HepG2 (cell line): ENCODE measurements around the gene KCNK15. TPM values are rescaled to one million over a fixed set of nuclear protein-coding genes. Genes with fewer than 3 reads are reported as not detected.
A peak's percentile ranks its signal among the peaks of the same experiment; 100 is the strongest.

Experiments
- BCL6 ChIP-seq: IDR thresholded peaks from 2 replicates; pipeline ENCODE4 v1.6.1; 2016; ENCODE audit warnings: missing genetic modification reagents, missing compliant biosample characterization
- FOXA3 ChIP-seq: IDR thresholded peaks from 2 replicates; pipeline ENCODE4 v1.6.1; 2016; ENCODE audit warnings: missing genetic modification reagents, missing compliant biosample characterization
- FOXP4 ChIP-seq: sonication (generic); formaldehyde crosslinking; IDR thresholded peaks from 2 replicates; pipeline ENCODE4 v1.4.0; 2020; ENCODE audit warnings: missing genetic modification reagents
- GATAD1 ChIP-seq: IDR thresholded peaks from 2 replicates; pipeline ENCODE4 v1.6.1; 2016; ENCODE audit warnings: missing genetic modification reagents, missing compliant biosample characterization
- HDAC6 ChIP-seq: fragments of 200-600 bp; sonication (generic); IDR thresholded peaks from 2 replicates; pipeline ENCODE4 v1.7.0; 2017; ENCODE audit warnings: mild to moderate bottlenecking, antibody characterized with exemption, low read length, low read depth
- MAFG ChIP-seq: sonication (generic); formaldehyde crosslinking; IDR thresholded peaks from 2 replicates; pipeline ENCODE4 v1.5.1; 2020; ENCODE audit warnings: mild to moderate bottlenecking, missing genetic modification reagents
- MBNL3 ChIP-seq: fragments of 250-450 bp; sonication (Bioruptor Pico); conservative IDR thresholded peaks from 2 replicates; pipeline ENCODE4 v1.8.0; 2022; ENCODE audit warnings: mild to moderate bottlenecking, inconsistent platforms
- MYPOP ChIP-seq: sonication (generic); formaldehyde crosslinking; IDR thresholded peaks from 2 replicates; pipeline ENCODE4 v1.8.1; 2023; ENCODE audit warnings: mild to moderate bottlenecking, moderate library complexity, missing genetic modification reagents
- RCOR2 ChIP-seq: IDR thresholded peaks from 2 replicates; pipeline ENCODE4 v1.6.1; 2016; ENCODE audit warnings: missing biosample characterization, missing genetic modification reagents
- SKIL ChIP-seq: sonication (generic); formaldehyde crosslinking; IDR thresholded peaks from 2 replicates; pipeline ENCODE4 v1.8.0; 2022; ENCODE audit warnings: missing genetic modification reagents, mild to moderate bottlenecking, moderate library complexity, borderline replicate concordance
- ZIK1 ChIP-seq: sonication (generic); formaldehyde crosslinking; IDR thresholded peaks from 2 replicates; pipeline ENCODE4 v1.5.0; 2020; ENCODE audit warnings: mild to moderate bottlenecking, low read depth, missing genetic modification reagents, borderline replicate concordance
- ZNF30 ChIP-seq: sonication (generic); formaldehyde crosslinking; IDR thresholded peaks from 2 replicates; pipeline ENCODE4 v1.5.0; 2020; ENCODE audit warnings: mild to moderate bottlenecking, missing genetic modification reagents
- ZNF34 ChIP-seq: sonication (generic); formaldehyde crosslinking; IDR thresholded peaks from 2 replicates; pipeline ENCODE4 v1.4.0; 2020; ENCODE audit warnings: mild to moderate bottlenecking, missing genetic modification reagents, borderline replicate concordance
- ZNF549 ChIP-seq: sonication (generic); formaldehyde crosslinking; IDR thresholded peaks from 2 replicates; pipeline ENCODE4 v1.5.0; 2020; ENCODE audit warnings: missing genetic modification reagents
- ZNF737 ChIP-seq: sonication (generic); formaldehyde crosslinking; IDR thresholded peaks from 2 replicates; pipeline ENCODE4 v1.5.0; 2020; ENCODE audit warnings: missing genetic modification reagents, mild to moderate bottlenecking, borderline replicate concordance
- polyA plus RNA-seq, 8 experiments: library from polyadenylated mRNA; depleted of rRNA in 3 of 8; stranded (reverse) in 7 of 8; unstranded in 1 of 8; fragments of >200 nt; fragmentation: Illumina TruSeq in 4 of 8; extraction: Trizol in 4 of 8; gene quantifications; 2 replicates each; pipeline versions ENCODE4 v1.2.1 to v1.2.3, GENCODE V29; 2011 to 2016; ENCODE audit warnings: low read depth in 4 of 8, missing spikeins in 1 of 8, mixed read lengths in 1 of 8; ENCODE audit not compliant: insufficient read depth in 1 of 8
- total RNA-seq, 5 experiments: library from RNA; depleted of rRNA; stranded (reverse); fragments of >200 nt; fragmentation: Illumina TruSeq; extraction: Trizol; gene quantifications; 2 replicates each; pipeline ENCODE4 v1.2.3, GENCODE V29; 2016; ENCODE audit warnings: low read depth in 1 of 5
- TF ChIP-seq, protein P1 (sequence below): sonication (generic); formaldehyde crosslinking; IDR thresholded peaks from 2 replicates; pipeline ENCODE4 v1.4.0; 2020; ENCODE audit warnings: missing genetic modification reagents, borderline replicate concordance
- TF ChIP-seq, protein P2 (sequence below): sonication (generic); formaldehyde crosslinking; conservative IDR thresholded peaks from 2 replicates; pipeline ENCODE4 v1.8.0; 2022; ENCODE audit warnings: low read depth, missing genetic modification reagents
- TF ChIP-seq, protein P3 (sequence below): sonication (generic); formaldehyde crosslinking; conservative IDR thresholded peaks from 2 replicates; pipeline ENCODE4 v1.4.0; 2020; ENCODE audit warnings: missing genetic modification reagents

Gene KCNK15
- total and polyA plus RNA-seq, 2 of the 13 experiments (the other 11 are each of a cell fraction or from before 2014, with no cell fraction given) = 0.03 TPM; not detected in 1

DNA sequence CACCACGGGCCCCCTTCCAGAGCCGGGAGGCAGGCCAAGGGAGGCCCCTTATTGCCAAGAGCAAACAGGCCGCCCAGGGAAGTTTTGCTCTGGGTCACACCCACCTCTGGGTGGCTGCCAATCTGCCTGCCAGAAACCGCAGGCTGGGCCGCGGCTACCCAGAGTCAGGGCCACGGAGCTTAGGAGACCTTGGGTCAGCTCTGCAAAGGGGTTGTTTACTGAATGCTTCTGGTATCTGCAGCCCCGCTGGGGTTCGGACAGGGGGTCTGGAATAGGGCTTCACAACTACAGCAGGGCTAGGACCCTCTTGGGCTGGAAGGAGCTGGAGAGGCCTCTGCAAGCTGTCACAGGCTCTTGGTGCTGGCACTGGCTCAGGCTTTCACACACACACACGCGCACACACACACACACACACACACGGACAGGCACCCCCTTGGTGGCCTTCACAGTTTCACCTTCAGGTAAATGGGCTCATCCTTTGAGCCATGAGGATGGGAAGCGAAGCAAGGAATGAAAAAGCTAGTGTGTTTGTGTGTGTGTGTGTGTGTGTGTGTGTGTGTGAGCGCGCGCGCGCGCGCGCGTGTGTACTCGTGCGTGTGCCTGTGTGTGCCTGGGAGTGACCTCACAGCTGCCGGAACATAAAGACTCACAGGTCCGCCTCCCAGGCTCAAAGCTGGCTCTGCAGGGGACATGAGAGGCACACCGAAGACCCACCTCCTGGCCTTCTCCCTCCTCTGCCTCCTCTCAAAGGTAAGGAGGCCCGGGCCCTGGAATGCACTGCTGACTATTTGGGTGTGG lies 30.8 kb upstream of the KCNK15 start, which contains the start of gene CCN5 (continued):
- TF ChIP-seq BCL6 (CRISPR knock-in tag) = peak; percentile 52; the same call in 1 of the 2 replicates
- TF ChIP-seq ZNF34 (CRISPR knock-in tag) = no peak
- no peak for TF ChIP-seq ZIK1 (CRISPR knock-in tag)
- TF ChIP-seq, protein P1, sequence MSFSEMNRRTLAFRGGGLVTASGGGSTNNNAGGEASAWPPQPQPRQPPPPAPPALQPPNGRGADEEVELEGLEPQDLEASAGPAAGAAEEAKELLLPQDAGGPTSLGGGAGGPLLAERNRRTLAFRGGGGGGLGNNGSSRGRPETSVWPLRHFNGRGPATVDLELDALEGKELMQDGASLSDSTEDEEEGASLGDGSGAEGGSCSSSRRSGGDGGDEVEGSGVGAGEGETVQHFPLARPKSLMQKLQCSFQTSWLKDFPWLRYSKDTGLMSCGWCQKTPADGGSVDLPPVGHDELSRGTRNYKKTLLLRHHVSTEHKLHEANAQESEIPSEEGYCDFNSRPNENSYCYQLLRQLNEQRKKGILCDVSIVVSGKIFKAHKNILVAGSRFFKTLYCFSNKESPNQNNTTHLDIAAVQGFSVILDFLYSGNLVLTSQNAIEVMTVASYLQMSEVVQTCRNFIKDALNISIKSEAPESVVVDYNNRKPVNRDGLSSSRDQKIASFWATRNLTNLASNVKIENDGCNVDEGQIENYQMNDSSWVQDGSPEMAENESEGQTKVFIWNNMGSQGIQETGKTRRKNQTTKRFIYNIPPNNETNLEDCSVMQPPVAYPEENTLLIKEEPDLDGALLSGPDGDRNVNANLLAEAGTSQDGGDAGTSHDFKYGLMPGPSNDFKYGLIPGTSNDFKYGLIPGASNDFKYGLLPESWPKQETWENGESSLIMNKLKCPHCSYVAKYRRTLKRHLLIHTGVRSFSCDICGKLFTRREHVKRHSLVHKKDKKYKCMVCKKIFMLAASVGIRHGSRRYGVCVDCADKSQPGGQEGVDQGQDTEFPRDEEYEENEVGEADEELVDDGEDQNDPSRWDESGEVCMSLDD (CRISPR knock-in tag) = no peak
- TF ChIP-seq, protein P2, sequence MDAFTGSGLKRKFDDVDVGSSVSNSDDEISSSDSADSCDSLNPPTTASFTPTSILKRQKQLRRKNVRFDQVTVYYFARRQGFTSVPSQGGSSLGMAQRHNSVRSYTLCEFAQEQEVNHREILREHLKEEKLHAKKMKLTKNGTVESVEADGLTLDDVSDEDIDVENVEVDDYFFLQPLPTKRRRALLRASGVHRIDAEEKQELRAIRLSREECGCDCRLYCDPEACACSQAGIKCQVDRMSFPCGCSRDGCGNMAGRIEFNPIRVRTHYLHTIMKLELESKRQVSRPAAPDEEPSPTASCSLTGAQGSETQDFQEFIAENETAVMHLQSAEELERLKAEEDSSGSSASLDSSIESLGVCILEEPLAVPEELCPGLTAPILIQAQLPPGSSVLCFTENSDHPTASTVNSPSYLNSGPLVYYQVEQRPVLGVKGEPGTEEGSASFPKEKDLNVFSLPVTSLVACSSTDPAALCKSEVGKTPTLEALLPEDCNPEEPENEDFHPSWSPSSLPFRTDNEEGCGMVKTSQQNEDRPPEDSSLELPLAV = no peak
- no peak for TF ChIP-seq RCOR2 (CRISPR knock-in tag)
- no peak for TF ChIP-seq ZNF30 (CRISPR knock-in tag)
- no peak for TF ChIP-seq ZNF737 (CRISPR knock-in tag)
- TF ChIP-seq MYPOP (CRISPR knock-in tag) = no peak
- 0 out of 2 replicates have a peak, but pooled peaks have one; percentile 12 for TF ChIP-seq FOXP4 (CRISPR knock-in tag)
- TF ChIP-seq GATAD1 (CRISPR knock-in tag) = no peak
- no peak for TF ChIP-seq ZNF549 (CRISPR knock-in tag)
- no peak for TF ChIP-seq MBNL3 (CRISPR knock-in tag)
- TF ChIP-seq FOXA3 = peak; percentile 55
- TF ChIP-seq MAFG (CRISPR knock-in tag) = no peak
- no peak for TF ChIP-seq SKIL (CRISPR knock-in tag)
- TF ChIP-seq, protein P3, sequence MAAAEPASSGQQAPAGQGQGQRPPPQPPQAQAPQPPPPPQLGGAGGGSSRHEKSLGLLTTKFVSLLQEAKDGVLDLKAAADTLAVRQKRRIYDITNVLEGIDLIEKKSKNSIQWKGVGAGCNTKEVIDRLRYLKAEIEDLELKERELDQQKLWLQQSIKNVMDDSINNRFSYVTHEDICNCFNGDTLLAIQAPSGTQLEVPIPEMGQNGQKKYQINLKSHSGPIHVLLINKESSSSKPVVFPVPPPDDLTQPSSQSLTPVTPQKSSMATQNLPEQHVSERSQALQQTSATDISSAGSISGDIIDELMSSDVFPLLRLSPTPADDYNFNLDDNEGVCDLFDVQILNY (CRISPR knock-in tag) = no peak
- no peak for TF ChIP-seq HDAC6
